HepG2 (cell line): Measurements from ENCODE around the gene FXYD5. TPM values are rescaled to one million over a fixed set of nuclear protein-coding genes. Genes with fewer than 3 reads are reported as not detected.

Experiments used
- ATAC-seq: fragments of 200-7000 bp; cut with Tn5 transposase; 3 replicates; pipeline ENCODE4 v1.9.1; 2020; ENCODE audit warnings: mild to moderate bottlenecking, moderate library complexity
- BruUV-seq: library from RNA; stranded (reverse); fragments of 400-500 nt; replicated peaks from 2 replicates; lab custom pipeline; 2021; lab: Mats Ljungman, UMichigan
- CTCF ChIA-PET: fragments of 300-600 bp; formaldehyde crosslinking; extraction: SDS; loops from one replicate; lab custom pipeline; 2021; ENCODE audit warnings: low total read pairs, inconsistent platforms, low intra/inter-chr PET ratio; lab: Yijun Ruan, JAX
- POLR2A ChIA-PET: fragments of 350-600 bp; sonication (Branson Sonifier 250); formaldehyde crosslinking; loops from one replicate; lab custom pipeline; 2020; ENCODE audit warnings: antibody characterized with exemption, inconsistent platforms; lab: Yijun Ruan, JAX
- DNase-seq: peaks from one replicate; pipeline ENCODE4 v3.0.0-alpha.2; 2015; ENCODE audit warnings: low spot score
- FAIRE-seq: peaks from 3 replicates; lab custom pipeline; 2011; peaks lifted over from hg19 to GRCh38; lab: Jason Lieb, UNC
- H2AFZ ChIP-seq: one replicate; pipeline ENCODE4 v1.6.1; 2011; ENCODE audit warnings: low read length, inconsistent platforms
- H3K27ac ChIP-seq: fragments of 300-600 bp; 3 replicates; pipeline ENCODE4 v1.8.0; 2011; ENCODE audit warnings: mixed run types, mild to moderate bottlenecking, mixed read lengths, low read length, inconsistent platforms; ENCODE audit not compliant: insufficient read depth; ENCODE audit errors: extremely low read length
- H3K27me3 ChIP-seq, 2 experiments: fragments of 200-600 bp in 1 of 2; 2 replicates in 1 of 2; 3 replicates in 1 of 2; pipeline versions ENCODE4 v1.6.0 to v1.8.0; 2011; ENCODE audit warnings: low read length in 2 of 2, mild to moderate bottlenecking in 2 of 2, moderate library complexity in 2 of 2, inconsistent platforms in 1 of 2; ENCODE audit not compliant: insufficient read depth in 2 of 2, control insufficient read depth in 1 of 2
- H3K36me3 ChIP-seq, 2 experiments: fragments of 200-600 bp in 1 of 2; replicated peaks in 1 of 2; 2 replicates in 1 of 2; 3 replicates in 1 of 2; pipeline versions ENCODE4 v1.5.1 to v1.8.0; 2011; ENCODE audit warnings: low read length in 2 of 2, inconsistent platforms in 1 of 2; ENCODE audit not compliant: insufficient read depth in 2 of 2, control insufficient read depth in 1 of 2
- H3K4me1 ChIP-seq: 2 replicates; pipeline ENCODE4 v1.5.1; 2012; ENCODE audit warnings: low read length, inconsistent platforms; ENCODE audit not compliant: insufficient read depth
- H3K4me2 ChIP-seq: 2 replicates; pipeline ENCODE4 v1.6.0; 2011; ENCODE audit warnings: low read depth, low read length, inconsistent platforms
- H3K4me3 ChIP-seq, 3 experiments: fragments of 200-600 bp in 1 of 3; sonication (generic), shearing (Covaris generic) in 1 of 3; replicated peaks in 1 of 3; 2 replicates each; pipeline ENCODE4 v1.5.1; 2011 to 2016; ENCODE audit warnings: low read length in 3 of 3, inconsistent platforms in 2 of 3, low read depth in 2 of 3, mild to moderate bottlenecking in 2 of 3, control low read depth in 1 of 3, mixed read lengths in 1 of 3; ENCODE audit not compliant: insufficient read depth in 1 of 3
- H3K79me2 ChIP-seq: one replicate; pipeline ENCODE4 v1.6.1; 2011; ENCODE audit warnings: low read length, inconsistent platforms; ENCODE audit not compliant: insufficient read depth
- H3K9ac ChIP-seq: 2 replicates; pipeline ENCODE4 v1.6.0; 2011; ENCODE audit warnings: mild to moderate bottlenecking, low read depth, low read length, inconsistent platforms; ENCODE audit not compliant: insufficient read depth
- H3K9me3 ChIP-seq: 2 replicates; pipeline ENCODE4 v1.5.1; 2012; ENCODE audit warnings: mild to moderate bottlenecking, low read length
- H4K20me1 ChIP-seq: 2 replicates; pipeline ENCODE4 v1.6.0; 2011; ENCODE audit warnings: inconsistent platforms, mild to moderate bottlenecking, low read length, moderate library complexity; ENCODE audit not compliant: insufficient read depth
- ETV5 ChIP-seq: IDR thresholded peaks from 2 replicates; pipeline ENCODE4 v1.6.1; 2018; ENCODE audit warnings: missing biosample characterization, missing genetic modification reagents, inconsistent platforms, borderline replicate concordance
- MED1 ChIP-seq: sonication (generic); formaldehyde crosslinking; IDR thresholded peaks from 2 replicates; pipeline ENCODE4 v1.4.0; 2020; ENCODE audit warnings: missing genetic modification reagents
- RARA ChIP-seq: IDR thresholded peaks from 2 replicates; pipeline ENCODE4 v1.6.1; 2016; ENCODE audit warnings: missing genetic modification reagents, missing compliant biosample characterization
- SAP130 ChIP-seq: IDR thresholded peaks from 2 replicates; pipeline ENCODE4 v1.6.1; 2016; ENCODE audit warnings: low read depth
- SRSF1 ChIP-seq: fragments of 200-400 bp; formaldehyde crosslinking; optimal IDR thresholded peaks from 2 replicates; pipeline ENCODE3; 2017; ENCODE audit warnings: mild to moderate bottlenecking, low read depth, low read length, moderate library complexity
- WIZ ChIP-seq: sonication (generic); formaldehyde crosslinking; IDR thresholded peaks from 2 replicates; pipeline ENCODE4 v1.5.1; 2020; ENCODE audit warnings: mild to moderate bottlenecking, missing genetic modification reagents
- WGBS: methylation state at CpG from one replicate; pipeline ENCODE4 v1.1.6; 2017; ENCODE audit warnings: low lambda C conversion rate; 5-methylcytosine and 5-hydroxymethylcytosine counted together
- in situ Hi-C: cut with HindIII; loops from 2 replicates; pipeline ENCODE4 v1.10.0; 2017; ENCODE audit warnings: low pct_unique_long_range_greater_than_20kb; ENCODE audit not compliant: extremely low pct_ligation_motif_present
- intact Hi-C: fragments of 100-400 bp; cut with micrococcal nuclease; formaldehyde crosslinking; loops from one replicate; pipeline ENCODE4 v1.10.0; 2022; ENCODE audit not compliant: unreplicated experiment
- polyA plus RNA-seq, 8 experiments: library from polyadenylated mRNA; depleted of rRNA in 3 of 8; stranded (reverse) in 7 of 8; unstranded in 1 of 8; fragments of >200 nt; fragmentation: Illumina TruSeq in 4 of 8; extraction: Trizol in 4 of 8; gene quantifications; 2 replicates each; pipeline versions ENCODE4 v1.2.1 to v1.2.3, GENCODE V29; 2011 to 2016; ENCODE audit warnings: low read depth in 4 of 8, missing spikeins in 1 of 8, mixed read lengths in 1 of 8; ENCODE audit not compliant: insufficient read depth in 1 of 8
- total RNA-seq, 5 experiments: library from RNA; depleted of rRNA; stranded (reverse); fragments of >200 nt; fragmentation: Illumina TruSeq; extraction: Trizol; gene quantifications; 2 replicates each; pipeline ENCODE4 v1.2.3, GENCODE V29; 2016; ENCODE audit warnings: low read depth in 1 of 5
- TF ChIP-seq, protein P1 (sequence below): sonication (generic); formaldehyde crosslinking; IDR thresholded peaks from 2 replicates; pipeline ENCODE4 v1.5.1; 2020; ENCODE audit warnings: mild to moderate bottlenecking, missing genetic modification reagents, moderate library complexity
- TF ChIP-seq, protein P2 (sequence below): sonication (generic); formaldehyde crosslinking; IDR thresholded peaks from 2 replicates; pipeline ENCODE4 v1.8.0; 2022; ENCODE audit warnings: mild to moderate bottlenecking, missing genetic modification reagents, borderline replicate concordance

The FXYD5 gene
- total and polyA plus RNA-seq, 2 of the 13 experiments (the other 11 are each of a cell fraction or from before 2014, with no cell fraction given) = 0.65 TPM; not detected in 1

- Histone ChIP-seq H3K4me3 (peak within 1 kb of the TSS; percentile 26 to 64 (median 26); a peak in 5 of 6 replicates), H3K4me1 (peaks cover 94% of the 10 kb centered on the region), H3K27ac (no peak within 1 kb of the TSS), H4K20me1 (no peaks in the 10 kb centered on the region), H3K36me3 (no peaks in the 10 kb centered on the region), H3K9me3 (no peaks in the 10 kb centered on the region), H2AFZ (no peak within 1 kb of the TSS), H3K4me2 (peak within 1 kb of the TSS; percentile 72), H3K27me3 (0 out of 5 replicates have a peak, but pooled peaks cover 0 to 6% of the 10 kb centered on the region in 2 experiments), H3K9ac (0 out of 2 replicates have a peak within 1 kb of the TSS, but pooled peaks have one; percentile 3), H3K79me2 (no peaks in the 10 kb centered on the region)
- intact Hi-C loops (no loop called here), in situ Hi-C loops (no loop called here)
- TF ChIP-seq SAP130 (CRISPR knock-in tag) (0 out of 2 replicates have a peak, but pooled peaks have one; percentile 1), SRSF1 (peak; percentile 14), WIZ (CRISPR knock-in tag) (0 out of 2 replicates have a peak, but pooled peaks have one; percentile 31), RARA (peak; percentile 24; the same call in 1 of the 2 replicates), ETV5 (CRISPR knock-in tag) (peak; percentile 20; the same call in 1 of the 2 replicates), MED1 (CRISPR knock-in tag) (no peak)
- TF ChIP-seq, protein P1, sequence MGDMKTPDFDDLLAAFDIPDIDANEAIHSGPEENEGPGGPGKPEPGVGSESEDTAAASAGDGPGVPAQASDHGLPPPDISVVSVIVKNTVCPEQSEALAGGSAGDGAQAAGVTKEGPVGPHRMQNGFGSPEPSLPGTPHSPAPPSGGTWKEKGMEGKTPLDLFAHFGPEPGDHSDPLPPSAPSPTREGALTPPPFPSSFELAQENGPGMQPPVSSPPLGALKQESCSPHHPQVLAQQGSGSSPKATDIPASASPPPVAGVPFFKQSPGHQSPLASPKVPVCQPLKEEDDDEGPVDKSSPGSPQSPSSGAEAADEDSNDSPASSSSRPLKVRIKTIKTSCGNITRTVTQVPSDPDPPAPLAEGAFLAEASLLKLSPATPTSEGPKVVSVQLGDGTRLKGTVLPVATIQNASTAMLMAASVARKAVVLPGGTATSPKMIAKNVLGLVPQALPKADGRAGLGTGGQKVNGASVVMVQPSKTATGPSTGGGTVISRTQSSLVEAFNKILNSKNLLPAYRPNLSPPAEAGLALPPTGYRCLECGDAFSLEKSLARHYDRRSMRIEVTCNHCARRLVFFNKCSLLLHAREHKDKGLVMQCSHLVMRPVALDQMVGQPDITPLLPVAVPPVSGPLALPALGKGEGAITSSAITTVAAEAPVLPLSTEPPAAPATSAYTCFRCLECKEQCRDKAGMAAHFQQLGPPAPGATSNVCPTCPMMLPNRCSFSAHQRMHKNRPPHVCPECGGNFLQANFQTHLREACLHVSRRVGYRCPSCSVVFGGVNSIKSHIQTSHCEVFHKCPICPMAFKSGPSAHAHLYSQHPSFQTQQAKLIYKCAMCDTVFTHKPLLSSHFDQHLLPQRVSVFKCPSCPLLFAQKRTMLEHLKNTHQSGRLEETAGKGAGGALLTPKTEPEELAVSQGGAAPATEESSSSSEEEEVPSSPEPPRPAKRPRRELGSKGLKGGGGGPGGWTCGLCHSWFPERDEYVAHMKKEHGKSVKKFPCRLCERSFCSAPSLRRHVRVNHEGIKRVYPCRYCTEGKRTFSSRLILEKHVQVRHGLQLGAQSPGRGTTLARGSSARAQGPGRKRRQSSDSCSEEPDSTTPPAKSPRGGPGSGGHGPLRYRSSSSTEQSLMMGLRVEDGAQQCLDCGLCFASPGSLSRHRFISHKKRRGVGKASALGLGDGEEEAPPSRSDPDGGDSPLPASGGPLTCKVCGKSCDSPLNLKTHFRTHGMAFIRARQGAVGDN (CRISPR knock-in tag) = peak; percentile 64
- TF ChIP-seq, protein P2, sequence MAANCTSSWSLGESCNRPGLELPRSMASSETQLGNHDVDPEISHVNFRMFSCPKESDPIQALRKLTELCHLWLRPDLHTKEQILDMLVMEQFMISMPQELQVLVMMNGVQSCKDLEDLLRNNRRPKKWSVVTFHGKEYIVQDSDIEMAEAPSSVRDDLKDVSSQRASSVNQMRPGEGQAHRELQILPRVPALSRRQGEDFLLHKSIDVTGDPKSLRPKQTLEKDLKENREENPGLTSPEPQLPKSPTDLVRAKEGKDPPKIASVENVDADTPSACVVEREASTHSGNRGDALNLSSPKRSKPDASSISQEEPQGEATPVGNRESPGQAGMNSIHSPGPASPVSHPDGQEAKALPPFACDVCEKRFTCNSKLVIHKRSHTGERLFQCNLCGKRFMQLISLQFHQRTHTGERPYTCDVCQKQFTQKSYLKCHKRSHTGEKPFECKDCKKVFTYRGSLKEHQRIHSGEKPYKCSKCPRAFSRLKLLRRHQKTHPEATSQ (CRISPR knock-in tag) = no peak
- FAIRE-seq = no peak
- no peak for DNase-seq
- 38% methylated on average over 11 of the region's 14 CpGs for WGBS
- peak; percentile 29 for ATAC-seq
- BruUV-seq = no TSS peak
- CTCF ChIA-PET = interaction anchor here (1.9 kb wide), 1 partner anchor 20 kb away, joined by 11 read pairs; the partner anchor contains the start of gene LGI4
- POLR2A ChIA-PET = no interaction called here
Measured at GRCh38 chr19:35115177-35115951, 39.2 kb upstream of the FXYD5 start, which contains the start of gene FXYD3. TSS of gene FXYD3 (plus strand) at chr19:35115823. CDS start at chr19:35119377, 3,554 bp downstream.
